ENCODE results near the gene TEAD1.

DNA sequence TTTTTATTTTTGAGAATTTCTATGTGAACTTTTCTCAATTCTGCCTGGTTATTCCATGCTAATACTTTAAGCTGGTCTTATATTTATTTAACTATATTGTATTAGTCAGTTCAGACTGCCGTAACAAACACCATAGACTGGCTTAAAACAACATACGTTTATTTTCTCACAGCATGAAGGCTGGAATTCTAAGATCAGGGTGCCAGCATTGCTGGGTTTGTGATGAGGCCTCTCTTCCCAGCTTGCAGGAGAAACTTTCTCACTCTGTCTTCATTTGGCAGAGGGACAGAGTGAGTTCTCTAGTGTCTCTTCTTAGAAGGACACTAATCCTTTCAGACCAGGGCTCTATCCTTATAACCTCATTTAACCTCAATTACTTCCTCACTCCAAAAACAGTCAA lies 16.2 kb upstream of the TEAD1 start:
- TF ChIP-seq, protein P1, sequence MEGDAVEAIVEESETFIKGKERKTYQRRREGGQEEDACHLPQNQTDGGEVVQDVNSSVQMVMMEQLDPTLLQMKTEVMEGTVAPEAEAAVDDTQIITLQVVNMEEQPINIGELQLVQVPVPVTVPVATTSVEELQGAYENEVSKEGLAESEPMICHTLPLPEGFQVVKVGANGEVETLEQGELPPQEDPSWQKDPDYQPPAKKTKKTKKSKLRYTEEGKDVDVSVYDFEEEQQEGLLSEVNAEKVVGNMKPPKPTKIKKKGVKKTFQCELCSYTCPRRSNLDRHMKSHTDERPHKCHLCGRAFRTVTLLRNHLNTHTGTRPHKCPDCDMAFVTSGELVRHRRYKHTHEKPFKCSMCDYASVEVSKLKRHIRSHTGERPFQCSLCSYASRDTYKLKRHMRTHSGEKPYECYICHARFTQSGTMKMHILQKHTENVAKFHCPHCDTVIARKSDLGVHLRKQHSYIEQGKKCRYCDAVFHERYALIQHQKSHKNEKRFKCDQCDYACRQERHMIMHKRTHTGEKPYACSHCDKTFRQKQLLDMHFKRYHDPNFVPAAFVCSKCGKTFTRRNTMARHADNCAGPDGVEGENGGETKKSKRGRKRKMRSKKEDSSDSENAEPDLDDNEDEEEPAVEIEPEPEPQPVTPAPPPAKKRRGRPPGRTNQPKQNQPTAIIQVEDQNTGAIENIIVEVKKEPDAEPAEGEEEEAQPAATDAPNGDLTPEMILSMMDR (conservative IDR thresholded peaks at IDR 0.05 in 1 of 2, IDR thresholded peaks at IDR 0.05 in 1 of 2; ENCODE audit: low read depth in 1 of 2, low read length in 2 of 2) = no peak
- TF ChIP-seq EZH2 (IDR thresholded peaks at IDR 0.05; ENCODE audit: low read length, missing control alignments) = no peak

Measured in fibroblast of lung (primary cell).